ENCODE data around the gene TRAF3IP3. TPM values are rescaled to one million over a fixed set of nuclear protein-coding genes. Genes with fewer than 3 reads are reported as not detected.

Gene TRAF3IP3
- total RNA-seq, 1 donor from 2014 or later, result 6.7 TPM

DNA sequence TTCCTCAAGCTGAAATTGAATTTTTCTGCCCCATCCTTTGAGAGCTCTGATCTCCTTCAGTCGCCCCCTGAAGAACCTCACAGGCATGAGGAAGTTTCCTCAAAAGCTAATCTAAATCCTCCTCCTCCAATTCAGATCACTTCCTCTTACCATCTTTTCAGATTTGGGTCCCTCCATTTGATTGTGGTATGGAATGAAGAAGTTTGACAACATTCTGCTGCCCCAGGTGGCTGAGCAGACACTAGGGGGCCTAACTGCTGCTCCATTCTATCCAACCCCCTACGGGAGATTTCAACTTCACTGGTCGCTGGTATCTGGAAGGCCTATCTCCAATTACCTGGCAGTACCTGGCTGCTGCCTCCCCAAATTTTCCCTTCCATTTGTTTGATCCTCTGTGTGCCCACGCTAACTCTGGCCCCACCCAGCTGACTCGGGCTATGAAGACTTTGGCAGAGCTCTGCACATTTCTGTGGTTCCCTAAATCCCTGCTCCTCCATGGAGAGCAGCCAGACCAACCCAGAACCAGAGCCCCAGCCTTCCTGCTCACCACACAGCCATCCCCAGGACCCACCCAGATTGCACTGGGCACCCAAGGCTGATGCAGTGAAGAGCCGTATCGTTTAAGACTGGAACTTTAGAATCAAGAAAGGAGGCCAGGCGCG lies 42.3 kb downstream of the TRAF3IP3 start:
- no peak for DNase-seq (ENCODE audit: low spot score)

DNA sequence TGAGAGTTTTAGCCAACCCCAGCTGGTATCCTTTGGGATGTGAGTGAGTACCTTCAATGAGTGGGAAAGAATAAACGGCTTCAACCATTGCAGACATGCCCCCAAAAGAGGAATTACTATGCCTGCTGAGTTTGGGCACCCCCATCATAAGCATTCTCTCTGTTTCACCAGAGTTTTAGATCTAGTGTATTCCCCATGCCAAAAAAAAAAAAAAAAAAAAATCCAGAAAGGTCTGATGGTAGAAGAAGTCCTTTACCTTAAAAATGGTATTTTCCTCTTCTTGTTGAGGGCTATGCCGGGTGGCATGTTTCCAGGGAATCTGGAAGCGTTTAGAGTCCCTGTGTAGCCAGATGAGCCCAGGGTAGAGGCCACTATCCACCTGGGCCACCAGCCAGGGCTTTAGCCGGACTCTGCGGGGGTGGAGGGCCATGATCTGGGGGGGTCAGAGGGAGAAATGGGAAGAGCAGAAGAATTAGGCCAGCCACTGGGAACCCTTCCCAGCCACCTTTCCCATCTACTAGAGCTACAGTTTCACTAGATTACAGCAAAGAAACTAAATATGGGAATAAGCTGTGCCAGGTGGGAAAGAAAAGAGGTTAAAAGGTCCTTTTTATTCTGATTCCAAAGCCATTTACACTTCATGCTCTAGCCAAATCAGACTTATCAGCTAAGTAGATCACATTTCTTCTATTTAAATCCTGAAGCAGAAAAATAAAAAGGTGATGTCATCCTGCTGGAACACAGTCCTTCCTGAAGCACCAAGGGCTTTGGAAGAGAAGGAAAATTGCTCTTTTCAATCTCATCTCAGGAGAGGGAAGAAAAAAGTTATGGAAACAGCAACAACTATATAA lies 45.4 kb downstream of the TRAF3IP3 start:
- DNase-seq (ENCODE audit: low spot score), result no peak

DNA sequence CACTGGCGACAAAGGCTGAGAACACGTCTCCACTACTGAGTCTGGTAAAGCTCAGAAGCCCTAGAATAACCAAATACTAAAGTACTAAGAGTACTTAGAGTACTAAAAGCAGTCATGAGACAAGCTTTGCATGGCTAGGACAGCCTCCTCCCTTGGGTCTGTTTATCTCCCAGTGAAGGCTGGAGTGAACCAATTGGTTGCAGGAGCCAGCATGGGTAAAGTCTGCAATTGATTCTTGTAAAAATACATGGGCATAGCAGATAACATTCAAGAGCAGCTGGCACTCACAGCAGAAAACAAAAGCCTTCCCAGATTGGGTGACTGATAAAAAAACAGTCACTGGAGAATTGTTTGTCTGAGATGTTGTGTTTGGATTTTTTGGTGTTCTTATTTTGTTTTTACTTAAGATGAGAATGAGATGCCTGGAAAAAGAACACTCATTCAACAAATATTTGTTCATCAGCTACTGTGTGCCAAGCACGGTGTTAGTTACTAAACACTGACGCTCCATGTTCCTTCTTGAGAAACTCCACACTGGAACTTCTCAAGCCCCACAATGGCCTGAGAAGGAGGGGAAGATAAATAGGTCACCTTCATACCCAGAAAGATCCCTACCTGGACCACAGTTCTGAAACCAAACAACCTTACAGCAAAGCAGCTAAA lies 46.4 kb downstream of the TRAF3IP3 start:
- no peak for DNase-seq (ENCODE audit: low spot score)

DNA sequence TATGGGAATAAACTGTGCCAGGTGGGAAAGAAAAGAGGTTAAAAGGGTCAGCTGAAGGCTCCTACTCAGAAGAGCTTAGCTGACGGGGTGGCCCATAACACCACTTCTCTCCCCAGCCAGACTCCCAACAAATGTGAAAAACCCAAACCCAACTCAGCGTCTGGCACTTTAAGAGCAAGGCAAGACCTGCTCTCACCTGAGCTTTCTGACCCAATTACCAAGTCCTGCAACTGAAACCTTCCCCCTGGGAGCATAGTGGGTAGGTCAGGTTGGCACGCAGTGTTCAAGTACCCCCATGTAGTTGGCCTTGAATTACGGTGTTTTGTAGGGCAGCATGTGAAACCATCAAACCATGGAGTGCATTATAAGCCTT lies 46.9 kb downstream of the TRAF3IP3 start:
- no peak for DNase-seq (ENCODE audit: low spot score)

DNA sequence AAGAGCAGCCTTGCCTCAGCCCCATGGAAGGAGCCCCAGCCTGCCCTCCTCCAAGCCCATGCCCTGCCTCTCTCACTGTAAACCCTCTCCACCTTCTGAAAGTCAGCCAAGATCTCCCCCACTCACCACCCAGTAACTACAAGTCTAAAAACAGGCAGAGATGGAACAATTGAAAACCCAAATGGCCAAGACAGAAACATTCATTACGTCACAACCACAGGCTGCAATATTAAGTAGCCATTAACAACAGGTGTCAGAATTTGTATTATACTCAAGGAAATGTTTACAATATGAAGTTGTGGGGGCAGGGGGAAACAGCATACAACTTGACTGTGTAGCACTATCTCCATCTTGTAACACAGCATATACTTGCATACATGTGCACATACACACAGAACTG lies 47.7 kb downstream of the TRAF3IP3 start:
- DNase-seq (ENCODE audit: low spot score), result no peak

DNA sequence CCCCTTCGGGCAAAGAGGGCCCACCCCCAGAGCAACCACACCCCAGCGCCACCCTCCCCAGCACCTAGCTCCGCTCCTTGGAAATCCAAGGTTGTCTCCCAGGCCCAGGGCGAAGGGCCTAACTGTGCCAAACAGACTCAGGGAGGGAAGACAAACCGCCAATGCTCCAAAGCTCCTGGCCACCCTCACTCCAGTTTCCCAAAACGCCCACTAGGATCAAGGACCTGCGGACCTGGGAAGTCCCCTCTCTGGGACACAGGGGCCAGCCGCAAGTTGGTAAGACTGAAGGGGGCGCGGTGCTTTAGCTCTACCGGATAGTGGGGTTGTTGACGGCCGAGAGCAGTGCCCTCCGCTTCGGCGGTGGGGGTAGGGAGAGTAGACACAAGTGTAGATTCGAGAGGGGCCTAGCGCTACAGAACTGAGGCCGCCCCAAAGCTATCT lies 49.5 kb downstream of the TRAF3IP3 start:
- no peak for DNase-seq (ENCODE audit: low spot score)

DNA sequence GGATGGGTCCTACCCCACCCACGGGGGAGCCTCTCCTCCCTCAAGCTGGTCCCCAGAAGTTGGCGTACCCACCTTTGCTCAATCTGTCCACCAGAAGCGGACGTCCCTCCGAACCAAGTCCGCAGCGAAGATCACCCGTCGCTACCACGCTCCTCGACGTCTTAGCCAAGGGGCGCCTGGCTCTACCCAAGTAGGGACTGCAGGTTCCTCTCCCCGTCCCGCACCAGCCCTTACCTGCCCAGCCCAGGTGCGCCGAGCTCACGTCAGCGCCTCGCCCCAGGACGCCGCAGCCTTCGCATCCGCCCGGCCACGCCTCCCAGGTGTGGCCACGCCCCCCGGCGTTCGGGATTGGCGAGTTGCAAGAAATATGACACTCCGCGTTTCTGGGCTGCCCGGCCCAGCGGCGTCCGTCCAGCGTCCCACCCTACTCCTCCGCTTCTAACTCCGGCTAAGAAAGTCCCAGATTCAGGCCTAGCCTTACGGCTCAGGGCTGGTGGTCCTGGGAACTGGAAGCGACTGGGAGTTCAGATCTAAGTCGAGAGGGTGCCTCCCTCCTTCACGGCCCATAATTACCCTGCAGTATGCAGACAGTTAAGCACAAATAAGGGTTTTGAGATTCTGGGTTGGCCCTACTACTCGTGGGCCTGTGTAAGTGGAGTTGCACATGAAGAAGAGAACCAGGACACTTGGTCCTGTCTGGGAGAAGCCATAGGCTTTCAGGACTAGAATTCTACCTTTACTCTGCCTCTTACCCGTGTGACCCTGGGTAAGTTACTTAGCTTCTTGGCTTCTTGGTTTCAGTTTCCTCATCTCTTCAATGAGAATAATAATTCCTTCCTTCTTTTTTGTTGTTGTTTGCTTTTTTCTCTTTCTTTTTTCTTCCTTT lies 50.3 kb downstream of the TRAF3IP3 start, which contains the start of gene IRF6:
TSS of gene IRF6 (minus strand) at position 268 of the 886 bp plus-strand sequence. CDS start 4,729 bp downstream, outside the sequence.
- DNase-seq (ENCODE audit: low spot score), result peak; percentile 86

DNA sequence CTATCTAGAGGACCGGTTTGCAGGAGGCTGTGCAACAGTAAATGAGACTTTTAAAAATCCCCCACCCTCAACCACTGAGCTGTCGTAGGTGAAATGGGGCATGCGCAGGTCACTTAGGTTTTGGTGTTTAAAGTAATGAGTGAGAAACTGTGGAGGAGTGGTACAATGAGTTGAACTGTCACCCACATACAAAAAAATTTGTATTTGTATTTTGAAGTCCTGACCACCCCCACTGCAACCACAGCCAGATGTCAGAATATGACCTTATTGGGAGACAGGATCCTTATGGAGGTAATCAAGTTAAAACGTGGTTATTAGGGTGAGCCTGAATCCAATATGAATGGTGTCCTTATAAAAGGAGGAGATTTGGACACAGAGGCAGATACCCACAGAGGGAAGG lies 51.7 kb downstream of the TRAF3IP3 start:
- DNase-seq (ENCODE audit: low spot score), result no peak

DNA sequence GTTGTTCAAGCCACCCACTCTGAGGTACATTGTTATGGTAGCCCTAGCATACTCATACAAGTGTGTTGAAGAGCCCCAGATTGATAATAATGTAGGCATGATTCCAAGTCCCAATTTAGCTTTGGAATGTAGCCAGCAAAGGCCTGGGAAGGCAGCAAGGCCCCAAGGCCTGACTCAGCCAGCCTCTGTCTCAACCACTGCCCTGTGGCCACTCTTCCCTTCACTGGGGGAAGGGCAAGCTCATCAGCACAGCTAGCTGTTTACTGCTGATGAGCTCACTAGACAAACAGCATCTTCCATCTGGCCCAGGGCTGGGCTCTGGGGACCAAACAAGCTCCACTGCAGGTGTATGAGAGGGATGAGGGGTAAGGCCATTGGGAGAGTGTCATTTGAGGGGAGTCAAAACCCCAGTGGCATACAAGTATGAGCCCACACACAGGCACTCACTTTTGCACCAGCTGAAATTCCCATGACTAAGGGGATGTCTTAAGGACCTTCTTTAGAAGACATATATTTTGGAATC lies 52.3 kb downstream of the TRAF3IP3 start:
- peak; percentile 69 for DNase-seq (ENCODE audit: low spot score)

DNA sequence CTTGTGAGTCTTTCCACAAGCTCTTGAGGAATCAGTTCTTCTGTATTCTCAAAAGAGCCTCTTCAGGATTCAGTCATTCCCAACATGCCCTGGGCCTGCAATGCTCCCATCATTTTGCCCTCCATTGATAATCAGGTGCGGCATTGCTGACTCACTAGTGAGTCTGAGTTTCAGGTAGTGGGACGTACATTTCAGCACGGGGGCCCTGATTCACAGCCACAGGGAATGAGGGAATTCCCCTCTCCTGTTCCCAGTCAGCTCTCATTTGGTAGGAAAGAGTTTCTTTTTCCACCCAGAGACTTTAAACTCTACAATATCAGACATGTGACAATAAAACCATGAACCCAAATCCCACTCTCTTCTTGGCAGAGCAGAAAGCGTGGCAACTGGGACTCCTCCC lies 53.8 kb downstream of the TRAF3IP3 start:
- no peak for DNase-seq (ENCODE audit: low spot score)

DNA sequence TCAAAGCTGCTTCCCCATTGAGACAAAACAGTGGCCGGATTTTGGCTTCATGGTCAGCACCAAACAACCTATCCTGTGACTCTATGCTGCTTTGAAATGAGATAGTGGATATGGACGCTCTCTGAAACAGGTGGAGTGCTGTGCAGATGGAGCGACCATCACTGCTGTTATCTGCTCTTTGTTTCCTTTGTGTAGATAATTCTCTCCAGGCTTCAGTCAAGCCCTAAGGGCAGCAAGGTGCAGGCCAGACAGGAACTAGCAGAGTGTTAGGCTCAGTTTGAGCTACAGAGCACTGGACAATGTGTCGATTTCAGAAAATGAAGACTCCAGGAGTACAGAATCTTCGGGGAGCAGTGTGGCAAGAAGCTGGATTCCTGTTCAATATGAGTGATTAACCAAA lies 54.9 kb downstream of the TRAF3IP3 start:
- DNase-seq (ENCODE audit: low spot score), result no peak

DNA sequence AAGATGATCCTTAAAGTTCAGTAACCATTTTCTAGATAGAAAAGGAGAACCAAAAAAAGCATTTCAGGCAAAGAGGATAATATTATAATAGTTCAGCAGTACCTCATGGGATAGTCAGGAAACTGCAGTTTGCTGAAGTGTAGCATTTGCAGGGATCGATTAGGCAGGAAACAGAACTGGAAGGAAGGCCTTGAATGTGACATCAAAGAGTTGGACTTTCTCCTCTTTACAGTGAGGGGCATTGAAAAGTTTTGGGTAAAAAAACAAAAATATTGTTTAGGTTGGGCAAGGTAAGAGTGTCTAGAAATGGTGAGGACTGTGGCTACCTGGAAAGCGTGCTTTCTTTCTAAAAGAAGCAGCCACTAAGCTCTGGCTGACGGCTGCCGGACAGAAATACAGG lies 58.0 kb downstream of the TRAF3IP3 start:
- DNase-seq (ENCODE audit: low spot score), result no peak

DNA sequence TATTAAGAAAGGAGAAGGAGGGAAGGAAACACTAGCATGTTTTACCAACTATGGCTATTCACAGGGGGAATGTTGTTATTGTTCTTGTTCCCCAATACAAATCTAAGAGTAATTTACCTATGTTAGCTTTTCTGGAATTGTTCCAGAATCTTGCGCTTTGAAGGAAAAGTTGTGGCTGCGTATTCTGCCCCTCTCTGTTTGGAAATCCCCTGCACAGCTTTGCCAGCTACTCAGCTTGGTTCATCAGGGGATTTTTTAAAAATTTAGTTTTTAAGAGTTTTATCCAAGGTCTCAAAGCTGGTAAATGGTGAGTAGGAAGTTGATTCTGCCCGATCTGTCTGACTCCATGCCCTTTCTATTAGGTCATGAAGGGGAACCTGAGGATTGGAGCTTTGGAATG lies 59.6 kb downstream of the TRAF3IP3 start:
- no peak for DNase-seq (ENCODE audit: low spot score)

DNA sequence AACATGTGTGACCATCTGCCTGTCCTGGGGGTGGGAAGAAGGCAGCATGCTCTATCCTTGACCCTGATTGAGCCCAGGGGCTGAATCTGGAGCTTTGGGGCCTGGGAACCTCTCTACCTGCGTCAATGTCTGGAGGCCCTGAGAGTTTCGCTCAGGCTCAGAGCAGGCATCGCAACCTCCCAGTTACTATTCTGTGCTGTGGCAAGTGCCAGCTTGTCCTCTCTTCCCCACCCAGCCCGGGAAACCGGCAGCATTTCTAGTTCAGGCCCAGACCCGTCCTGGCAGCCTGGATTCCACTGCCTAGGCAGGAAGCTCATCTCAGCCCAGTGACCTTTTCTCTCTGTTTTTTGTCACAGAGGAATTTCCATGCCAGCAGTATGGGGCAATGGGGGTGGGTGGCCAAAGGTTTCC lies 60.1 kb downstream of the TRAF3IP3 start:
- DNase-seq (ENCODE audit: low spot score), result peak; percentile 85

DNA sequence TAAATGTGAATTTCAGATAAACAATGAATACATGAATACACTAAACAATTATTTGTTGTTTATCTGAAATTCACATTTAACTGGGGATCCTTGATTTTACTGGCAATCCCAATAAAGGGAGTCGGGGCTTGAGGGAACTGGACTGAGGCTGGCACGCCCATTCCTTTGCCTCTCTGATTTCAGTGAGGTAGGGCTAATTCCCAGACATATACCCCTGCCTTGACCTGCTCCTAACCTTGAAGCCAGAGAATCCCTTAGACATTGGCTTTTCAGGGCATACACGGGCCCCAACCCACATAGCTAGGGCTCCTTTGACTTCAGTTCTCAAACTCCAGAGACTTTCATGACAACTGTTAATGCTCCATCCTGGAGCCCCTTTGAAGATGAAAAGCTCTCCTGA lies 61.1 kb downstream of the TRAF3IP3 start:
- no peak for DNase-seq (ENCODE audit: low spot score)

DNA sequence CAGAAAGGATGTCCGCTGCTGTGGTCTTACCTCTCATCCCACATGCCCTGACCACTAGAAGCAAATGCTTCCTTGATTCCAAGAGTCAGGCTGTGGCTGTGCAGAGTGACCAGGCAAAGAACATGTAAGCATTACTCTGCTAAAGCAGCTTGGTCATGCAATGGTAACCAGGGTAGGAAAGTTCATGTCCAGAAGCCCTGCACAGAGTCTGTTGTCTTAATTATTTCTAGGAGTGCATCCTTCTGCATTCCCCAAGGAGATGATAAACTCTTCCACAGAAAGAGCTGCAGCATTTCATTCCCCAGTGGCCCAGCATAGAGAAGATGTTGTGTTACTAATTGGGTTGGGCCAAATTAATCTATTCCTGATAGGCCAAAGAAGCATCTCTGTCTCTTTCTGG lies 61.8 kb downstream of the TRAF3IP3 start:
- no peak for DNase-seq (ENCODE audit: low spot score)

DNA sequence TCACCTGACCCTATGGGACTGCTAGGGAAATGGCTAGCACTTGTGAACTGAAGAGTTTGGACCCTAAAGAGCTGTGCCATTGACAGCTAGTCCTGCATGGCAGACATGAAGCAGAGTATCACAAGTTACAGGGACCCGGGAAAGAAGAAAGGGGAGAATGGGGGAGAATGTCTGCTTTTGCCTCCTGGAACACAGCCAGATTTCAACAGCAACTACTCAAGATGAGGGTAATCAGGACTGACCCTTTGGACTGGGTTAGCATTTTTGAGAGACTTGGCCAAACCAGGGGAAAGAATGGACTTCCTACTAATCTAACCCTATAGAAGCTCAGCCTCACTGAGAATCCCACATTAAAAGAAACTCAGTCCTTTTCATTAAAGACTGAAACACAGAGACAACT lies 63.2 kb downstream of the TRAF3IP3 start:
- no peak for DNase-seq (ENCODE audit: low spot score)

DNA sequence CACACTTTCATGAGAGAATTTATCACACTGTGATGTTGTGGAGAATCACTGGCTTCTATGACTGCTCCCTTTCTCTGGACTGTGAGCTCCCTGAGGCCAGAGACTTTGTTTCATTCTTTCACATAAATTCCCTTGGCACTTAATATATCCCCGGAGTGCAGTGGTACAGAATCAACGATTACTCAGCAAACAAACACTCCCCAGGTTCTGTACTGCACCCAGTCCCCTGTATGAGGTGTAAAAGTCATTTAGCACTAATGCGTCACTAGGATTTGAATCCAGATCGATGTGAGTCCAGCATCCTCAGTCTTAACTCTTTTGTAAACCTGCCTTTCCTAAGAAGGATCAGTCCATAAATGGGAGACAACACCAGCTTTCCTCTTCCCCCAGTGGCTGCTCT lies 65.1 kb downstream of the TRAF3IP3 start:
- DNase-seq (ENCODE audit: low spot score), result no peak

DNA sequence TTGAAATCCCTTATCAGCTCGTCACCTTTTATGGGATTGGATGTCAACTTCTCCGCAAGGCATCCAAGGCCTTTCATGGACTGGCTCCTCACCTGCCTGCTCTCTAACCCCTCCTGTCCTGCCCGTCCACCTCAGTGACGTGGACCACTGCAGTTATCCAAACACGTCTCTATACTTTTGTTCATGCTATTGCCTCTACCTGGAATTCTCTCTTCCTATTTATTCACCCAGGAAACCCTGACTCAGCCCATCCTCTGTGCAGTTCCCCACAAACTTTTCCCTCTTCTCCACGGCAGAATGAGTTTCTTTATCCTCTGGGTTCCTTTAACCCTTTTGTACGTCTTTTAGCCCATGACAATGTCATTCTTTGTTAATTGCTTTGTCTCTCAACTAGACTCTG lies 66.9 kb downstream of the TRAF3IP3 start:
- no peak for DNase-seq (ENCODE audit: low spot score)

DNA sequence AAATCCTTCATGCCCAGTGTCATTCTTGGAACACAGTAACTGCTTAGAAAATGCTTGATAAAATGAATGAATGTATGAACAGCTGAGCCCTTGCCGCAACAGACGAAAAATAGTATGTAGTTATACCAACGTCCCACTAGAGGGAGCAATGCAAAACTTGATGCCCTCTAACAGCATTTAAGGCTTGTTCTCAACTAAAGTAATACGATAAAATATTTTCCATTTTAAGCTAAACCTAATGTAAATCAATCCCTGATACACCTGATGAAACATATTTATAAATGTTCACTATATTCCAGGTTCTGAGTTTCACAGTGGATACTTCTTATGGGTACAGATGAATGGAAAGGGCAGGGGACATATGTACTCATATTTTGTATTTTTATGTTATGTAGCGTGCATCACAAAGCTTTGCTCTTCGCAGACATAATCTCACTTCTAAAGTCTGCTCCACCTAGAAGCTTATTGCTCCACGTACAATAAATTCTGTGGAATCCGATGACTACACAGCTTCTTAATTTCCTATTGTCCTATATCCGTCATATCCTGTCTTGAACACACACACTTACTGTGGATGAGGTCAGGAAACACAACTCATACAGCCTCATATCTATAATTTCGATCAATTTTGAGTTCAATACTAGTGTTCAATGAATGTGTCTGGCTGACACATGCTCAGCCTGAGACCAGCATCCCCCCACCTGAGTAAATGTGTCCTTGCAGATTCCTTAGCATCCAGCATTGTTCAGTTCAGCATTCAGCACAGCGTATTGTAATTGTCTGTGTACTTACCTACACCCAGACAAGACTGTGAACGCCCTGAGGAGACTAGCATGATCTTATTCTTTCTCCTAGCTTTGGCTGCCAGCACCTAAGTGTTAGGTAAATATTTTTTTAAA lies 67.5 kb downstream of the TRAF3IP3 start:
- DNase-seq (ENCODE audit: low spot score), result peak; percentile 55

All from umbilical cord (tissue), 2 donors.